Upper lobe of left lung (tissue), 6 donors: ENCODE results near the gene LAMA5. TPM values are rescaled to one million over a fixed set of nuclear protein-coding genes. Genes with fewer than 3 reads are reported as not detected.

ENCODE experiments used
- ATAC-seq, 2 donors: fragments of 200-7000 bp; cut with Tn5 transposase; one replicate each; pipeline ENCODE4 v1.9.1; 2022; ENCODE audit warnings: mild to moderate bottlenecking in 2 of 2, moderate library complexity in 2 of 2; ENCODE audit not compliant: low FRiP score in 2 of 2
- DNase-seq, 2 donors: peaks; one replicate each; pipeline ENCODE4 v3.0.0-alpha.2; 2019 to 2020
- H3K27ac ChIP-seq, 4 donors: fragments of 200-600 bp; sonication (generic); one replicate each; pipeline ENCODE4 v1.5.1; 2016 to 2019
- H3K27me3 ChIP-seq, 4 donors: fragments of 200-600 bp; sonication (generic); one replicate each; pipeline ENCODE4 v1.5.1; 2017 to 2019
- H3K36me3 ChIP-seq, 4 donors: fragments of 200-600 bp; sonication (generic); one replicate each; pipeline ENCODE4 v1.5.1; 2016 to 2019
- H3K4me1 ChIP-seq, 4 donors: fragments of 200-600 bp; sonication (generic); one replicate each; pipeline ENCODE4 v1.5.1; 2018 to 2019
- H3K4me3 ChIP-seq, 4 donors: fragments of 200-600 bp; sonication (generic); one replicate each; pipeline ENCODE4 v1.5.1; 2017 to 2019; ENCODE audit warnings: mild to moderate bottlenecking in 2 of 4, moderate library complexity in 1 of 4
- H3K9me3 ChIP-seq, 4 donors: fragments of 200-600 bp; sonication (generic); one replicate each; pipeline ENCODE4 v1.5.1; 2018 to 2019
- EP300 ChIP-seq, 4 donors: sonication (generic); formaldehyde crosslinking; IDR thresholded peaks; one replicate each; pipeline ENCODE4 v1.5.1; 2017; ENCODE audit warnings: antibody characterized with exemption in 4 of 4, control low read depth in 2 of 4
- POLR2A ChIP-seq, 4 donors: fragments of 450-650 bp; IDR thresholded peaks; one replicate each; pipeline ENCODE4 v1.5.1; 2016 to 2017; ENCODE audit warnings: antibody characterized with exemption in 4 of 4, mild to moderate bottlenecking in 2 of 4
- POLR2AphosphoS5 ChIP-seq, 2 donors: sonication (generic); formaldehyde crosslinking; IDR thresholded peaks; one replicate each; pipeline ENCODE4 v1.5.1; 2017; ENCODE audit warnings: antibody characterized with exemption in 2 of 2
- WGBS, 2 donors: methylation state at CpG; one replicate each; pipeline ENCODE4 v1.1.5; 2017 to 2018; 5-methylcytosine and 5-hydroxymethylcytosine counted together
- total RNA-seq, 6 donors: library from RNA; depleted of rRNA in 4 of 6; stranded (reverse); fragments of >200 nt in 4 of 6; gene quantifications; one replicate each; pipeline versions ENCODE4 v1.1.0 to v1.2.1, GENCODE V29; 2016 to 2021
- TF ChIP-seq, protein P1 (sequence below), 6 experiments: fragments of 450-650 bp in 4 of 6; fragments of 200-600 bp in 2 of 6; sonication (generic) in 2 of 6; IDR thresholded peaks; one replicate each; pipeline ENCODE4 v1.5.1; 2016 to 2019; ENCODE audit warnings: antibody characterized with exemption in 6 of 6
- donor health status: DM: no; HTN: no; CAD: no; lungs with moderate emphysema.
- donor health status: DM: no; HTN: yes; CAD: no; lungs with severe emphysema.

The LAMA5 gene
- total RNA-seq, 6 donors from 2014 or later = 176 to 1,019 (median 307) TPM

DNA sequence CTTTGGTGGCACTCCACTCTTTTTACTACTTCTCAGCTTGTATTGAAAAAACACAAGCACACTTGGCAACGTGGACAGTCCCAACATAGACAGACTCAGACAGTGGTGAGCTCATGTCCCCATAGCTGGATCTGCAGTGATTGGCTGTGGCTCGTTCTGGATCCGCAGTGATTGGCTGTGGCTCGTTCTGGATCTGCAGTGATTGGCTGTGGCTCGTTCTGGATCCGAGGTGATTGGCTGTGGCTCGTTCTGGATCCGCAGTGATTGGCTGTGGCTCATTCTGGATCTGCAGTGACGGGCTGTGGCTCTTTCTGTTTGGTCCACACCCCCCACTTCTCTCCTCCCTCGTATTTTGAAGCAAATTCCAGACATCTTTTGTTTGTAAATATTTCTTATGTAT, 100.8 kb downstream of the LAMA5 start:
- peaks cover 0 to 81% (median 40%) of the 10 kb centered on the region in 4 donors for H3K36me3 ChIP-seq
- H3K27me3 ChIP-seq = no peaks in the 10 kb centered on the region
- DNase-seq (no peak), ATAC-seq (no peak)
- no peak overlapping the region for H3K4me3 ChIP-seq
- TF ChIP-seq, protein P1, sequence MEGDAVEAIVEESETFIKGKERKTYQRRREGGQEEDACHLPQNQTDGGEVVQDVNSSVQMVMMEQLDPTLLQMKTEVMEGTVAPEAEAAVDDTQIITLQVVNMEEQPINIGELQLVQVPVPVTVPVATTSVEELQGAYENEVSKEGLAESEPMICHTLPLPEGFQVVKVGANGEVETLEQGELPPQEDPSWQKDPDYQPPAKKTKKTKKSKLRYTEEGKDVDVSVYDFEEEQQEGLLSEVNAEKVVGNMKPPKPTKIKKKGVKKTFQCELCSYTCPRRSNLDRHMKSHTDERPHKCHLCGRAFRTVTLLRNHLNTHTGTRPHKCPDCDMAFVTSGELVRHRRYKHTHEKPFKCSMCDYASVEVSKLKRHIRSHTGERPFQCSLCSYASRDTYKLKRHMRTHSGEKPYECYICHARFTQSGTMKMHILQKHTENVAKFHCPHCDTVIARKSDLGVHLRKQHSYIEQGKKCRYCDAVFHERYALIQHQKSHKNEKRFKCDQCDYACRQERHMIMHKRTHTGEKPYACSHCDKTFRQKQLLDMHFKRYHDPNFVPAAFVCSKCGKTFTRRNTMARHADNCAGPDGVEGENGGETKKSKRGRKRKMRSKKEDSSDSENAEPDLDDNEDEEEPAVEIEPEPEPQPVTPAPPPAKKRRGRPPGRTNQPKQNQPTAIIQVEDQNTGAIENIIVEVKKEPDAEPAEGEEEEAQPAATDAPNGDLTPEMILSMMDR (IDR thresholded peaks at IDR 0.05) = no peak
- TF ChIP-seq POLR2A (IDR thresholded peaks at IDR 0.05) = no peak
- TF ChIP-seq POLR2AphosphoS5 (IDR thresholded peaks at IDR 0.05) = no peak
- TF ChIP-seq EP300 (IDR thresholded peaks at IDR 0.05) = no peak
- 94 to 96% methylated on average over 10 of the region's 10 CpGs for WGBS, 2 donors
- H3K4me1 ChIP-seq = no peaks in the 10 kb centered on the region
- H3K27ac ChIP-seq = no peak overlapping the region
- H3K9me3 ChIP-seq = no peaks in the 10 kb centered on the region

DNA sequence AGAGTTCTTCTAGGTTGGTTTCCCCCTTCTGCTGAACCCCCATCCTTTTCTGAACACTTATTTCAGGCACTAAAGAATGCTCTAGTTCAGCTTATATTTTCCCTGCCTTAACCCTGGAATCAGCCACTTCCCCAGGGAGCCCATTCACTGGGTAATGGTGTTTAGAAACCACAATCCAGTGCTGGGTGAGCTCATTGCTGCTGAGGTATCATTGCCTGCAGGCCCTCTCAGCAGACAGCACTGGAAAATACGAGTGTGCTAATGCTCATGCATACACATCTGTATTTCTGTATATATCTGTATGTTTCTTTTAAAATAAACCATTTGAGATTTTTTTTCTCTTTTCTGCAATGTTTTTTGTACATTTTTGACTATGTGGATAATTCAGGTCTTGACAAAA, 101.7 kb downstream of the LAMA5 start:
- TF ChIP-seq POLR2AphosphoS5 (IDR thresholded peaks at IDR 0.05) = no peak
- TF ChIP-seq POLR2A (IDR thresholded peaks at IDR 0.05) = no peak
- TF ChIP-seq, protein P1 (IDR thresholded peaks at IDR 0.05) = no peak
- TF ChIP-seq EP300 (IDR thresholded peaks at IDR 0.05) = no peak
- WGBS, 2 donors = 100% methylated on average over 1 of the region's 1 CpG
- H3K36me3 ChIP-seq = peaks cover 0 to 89% (median 47%) of the 10 kb centered on the region in 4 donors
- no peaks in the 10 kb centered on the region for H3K9me3 ChIP-seq
- ATAC-seq (no peak), DNase-seq (no peak)
- H3K27me3 ChIP-seq = no peaks in the 10 kb centered on the region
- no peaks in the 10 kb centered on the region for H3K4me1 ChIP-seq
- H3K27ac ChIP-seq = no peak overlapping the region
- no peak overlapping the region for H3K4me3 ChIP-seq

DNA sequence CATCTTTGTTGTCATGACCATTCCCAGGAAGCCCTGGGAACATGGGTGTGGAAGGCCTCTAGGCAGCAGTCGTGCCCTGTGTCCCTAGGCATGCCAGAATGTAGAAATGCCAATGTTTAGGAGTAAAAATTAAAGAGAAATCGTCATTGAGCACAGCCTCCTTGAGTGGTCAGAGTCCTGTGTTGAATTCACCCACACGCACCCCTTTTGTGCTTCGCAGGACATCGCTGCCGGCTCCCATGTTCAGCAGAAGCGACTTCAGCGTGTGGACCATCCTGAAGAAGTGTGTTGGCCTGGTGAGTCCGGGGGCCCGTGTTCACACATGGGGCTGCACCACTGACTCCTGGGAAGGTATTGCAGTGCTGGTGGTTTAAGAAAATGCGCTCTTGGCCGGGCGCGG, 103.7 kb downstream of the LAMA5 start:
- no peak for TF ChIP-seq EP300 (IDR thresholded peaks at IDR 0.05)
- no peak for TF ChIP-seq POLR2AphosphoS5 (IDR thresholded peaks at IDR 0.05)
- TF ChIP-seq POLR2A (IDR thresholded peaks at IDR 0.05) = no peak
- TF ChIP-seq, protein P1 (IDR thresholded peaks at IDR 0.05) = no peak
- Histone ChIP-seq H3K27me3 (no peaks in the 10 kb centered on the region), H3K9me3 (no peaks in the 10 kb centered on the region), H3K36me3 (peaks cover 0 to 90% (median 55%) of the 10 kb centered on the region in 4 donors), H3K4me1 (no peaks in the 10 kb centered on the region), H3K27ac (no peak overlapping the region), H3K4me3 (no peak overlapping the region)
- 94% methylated on average over 12 to 14 of the region's 14 CpGs for WGBS, 2 donors
- DNase-seq (no peak), ATAC-seq (no peak)

DNA sequence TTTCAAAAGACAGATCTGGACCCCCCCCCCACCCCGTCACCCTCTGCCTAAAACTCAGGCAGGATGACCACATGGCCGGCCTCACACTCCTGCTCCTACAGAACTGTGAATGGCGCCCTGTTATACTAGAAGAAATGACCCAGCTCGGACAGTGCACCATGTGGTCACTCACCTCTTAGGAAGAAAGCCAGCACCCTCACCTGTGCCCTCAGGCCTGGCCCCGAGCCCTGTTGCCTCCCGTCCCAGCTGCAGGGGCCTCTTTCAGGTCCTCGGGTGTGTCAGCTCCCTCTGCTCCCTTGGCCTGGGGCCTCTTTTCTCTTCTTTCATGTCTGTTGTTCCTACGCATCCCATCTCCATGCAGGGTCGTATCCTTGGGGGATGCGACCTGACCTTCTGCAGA, 105.0 kb downstream of the LAMA5 start:
- TF ChIP-seq POLR2AphosphoS5 (IDR thresholded peaks at IDR 0.05) = no peak
- TF ChIP-seq, protein P1 (IDR thresholded peaks at IDR 0.05) = no peak
- no peaks in the 10 kb centered on the region for H3K9me3 ChIP-seq
- no peaks in the 10 kb centered on the region for H3K4me1 ChIP-seq
- no peak overlapping the region for H3K27ac ChIP-seq
- no peaks in the 10 kb centered on the region for H3K27me3 ChIP-seq
- H3K36me3 ChIP-seq = peaks cover under 1 to 89% (median 59%) of the 10 kb centered on the region in 4 donors
- H3K4me3 ChIP-seq = no peak overlapping the region
- DNase-seq (no peak), ATAC-seq (no peak)
- 93 to 96% methylated on average over 9 to 10 of the region's 10 CpGs for WGBS, 2 donors

DNA sequence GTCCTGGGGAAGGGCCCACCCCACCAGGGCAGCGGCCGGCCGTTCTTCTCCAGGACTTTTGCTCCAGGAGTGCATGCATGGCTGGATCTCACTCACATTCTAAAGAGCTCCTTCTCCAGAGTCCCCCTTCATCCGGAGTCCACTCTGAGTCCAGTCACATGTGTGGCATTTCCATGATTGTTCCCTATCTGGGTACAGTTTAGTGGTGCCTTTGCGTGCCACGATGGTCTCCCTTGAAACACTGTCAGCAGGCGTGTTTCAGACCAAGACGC, 107.9 kb downstream of the LAMA5 start:
- Histone ChIP-seq H3K4me1 (no peaks in the 10 kb centered on the region), H3K36me3 (peaks cover 3 to 78% (median 58%) of the 10 kb centered on the region in 4 donors), H3K9me3 (no peaks in the 10 kb centered on the region), H3K27ac (no peak overlapping the region), H3K4me3 (no peak overlapping the region), H3K27me3 (no peaks in the 10 kb centered on the region)
- no peak for DNase-seq
- ATAC-seq = no peak
- WGBS, 2 donors = 91 to 96% methylated on average over 5 to 8 of the region's 8 CpGs
- no peak for TF ChIP-seq POLR2AphosphoS5 (IDR thresholded peaks at IDR 0.05)
- no peak for TF ChIP-seq EP300 (IDR thresholded peaks at IDR 0.05)
- TF ChIP-seq, protein P1 (IDR thresholded peaks at IDR 0.05) = no peak
- TF ChIP-seq POLR2A (IDR thresholded peaks at IDR 0.05) = no peak
